HCT116 (cell line): ENCODE measurements around the gene STRIP1. TPM values are rescaled to one million over a fixed set of nuclear protein-coding genes. Genes with fewer than 3 reads are reported as not detected.

Source experiments
- ATAC-seq: fragments of 200-7000 bp; cut with Tn5 transposase; 2 replicates; pipeline ENCODE4 v1.9.1; 2020; ENCODE audit warnings: mild to moderate bottlenecking, moderate library complexity
- BruUV-seq: library from RNA; stranded (reverse); fragments of 400-500 nt; replicated peaks from 2 replicates; lab custom pipeline; 2021; lab: Mats Ljungman, UMichigan
- CTCF ChIA-PET: fragments of 300-600 bp; sonication (Branson Sonifier 250); formaldehyde crosslinking; loops from one replicate; lab custom pipeline; 2021; ENCODE audit warnings: antibody characterized with exemption; lab: Charles Lee
- POLR2A ChIA-PET: fragments of 300-600, 350-600 bp; sonication (Branson Sonifier 250); formaldehyde crosslinking; loops from one replicate; lab custom pipeline; 2021; ENCODE audit warnings: antibody characterized with exemption; lab: Charles Lee
- RAD21 ChIA-PET, 2 experiments: fragments of 300-600 bp; sonication (Branson Sonifier 250); formaldehyde crosslinking; loops; one replicate each; lab custom pipeline; 2023; ENCODE audit warnings: low total read pairs in 2 of 2; ENCODE audit not compliant: uncharacterized antibody in 2 of 2, unreplicated experiment in 2 of 2, low non-redundant PET in 1 of 2; lab: Charles Lee
- DNase-seq: peaks from one replicate; pipeline ENCODE4 v3.0.0-alpha.2; 2010; ENCODE audit warnings: low read depth, low spot score
- H2AFZ ChIP-seq: fragments of 200-600 bp; shearing (Covaris generic), sonication (generic); 2 replicates; pipeline ENCODE4 v1.6.1; 2017; ENCODE audit warnings: low read depth, mixed run types, mixed read lengths, antibody characterized with exemption, low read length; ENCODE audit not compliant: poor library complexity, severe bottlenecking
- H3K27ac ChIP-seq: 2 replicates; pipeline ENCODE4 v1.5.1; 2012; ENCODE audit warnings: low read depth, low read length
- H3K27me3 ChIP-seq: fragments of 200-600 bp; sonication (generic); 2 replicates; pipeline ENCODE4 v1.6.1; 2016; ENCODE audit warnings: mixed run types, low read length, mixed read lengths; ENCODE audit not compliant: insufficient read depth
- H3K36me3 ChIP-seq, 2 experiments: fragments of 200-500 bp in 1 of 2; fragments of 200-600 bp in 1 of 2; sonication (Bioruptor generic) in 1 of 2; sonication (generic) in 1 of 2; 2 replicates each; pipeline versions ENCODE4 v1.5.1 to v1.6.1; 2014 to 2016; ENCODE audit warnings: low read length in 2 of 2, inconsistent platforms in 1 of 2, mixed read lengths in 1 of 2, mixed run types in 1 of 2; ENCODE audit not compliant: insufficient read depth in 2 of 2, control insufficient read depth in 1 of 2
- H3K4me1 ChIP-seq, 2 experiments: fragments of 200-600 bp in 1 of 2; sonication (generic) in 1 of 2; 2 replicates each; pipeline versions ENCODE4 v1.5.1 to v1.6.1; 2012 to 2017; ENCODE audit warnings: low read length in 2 of 2, inconsistent platforms in 1 of 2, mild to moderate bottlenecking in 1 of 2, mixed read lengths in 1 of 2, mixed run types in 1 of 2, moderate library complexity in 1 of 2; ENCODE audit not compliant: insufficient read depth in 2 of 2, control insufficient read depth in 1 of 2
- H3K4me2 ChIP-seq: fragments of 200-600 bp; sonication (generic); 2 replicates; pipeline ENCODE4 v1.6.1; 2017; ENCODE audit warnings: mixed run types, low read length, mixed read lengths
- H3K4me3 ChIP-seq, 2 experiments: fragments of 200-600 bp in 1 of 2; sonication (generic) in 1 of 2; replicated peaks in 1 of 2; 2 replicates each; pipeline ENCODE4 v1.5.1; 2011 to 2016; ENCODE audit warnings: low read length in 2 of 2, control low read depth in 1 of 2, low read depth in 1 of 2, mild to moderate bottlenecking in 1 of 2, mixed read lengths in 1 of 2, mixed run types in 1 of 2
- H3K79me2 ChIP-seq: fragments of 200-600 bp; sonication (generic); 2 replicates; pipeline ENCODE4 v1.6.1; 2017; ENCODE audit warnings: mild to moderate bottlenecking, mixed run types, low read length, moderate library complexity, mixed read lengths; ENCODE audit not compliant: insufficient read depth
- H3K9ac ChIP-seq: fragments of 200-600 bp; sonication (generic); 2 replicates; pipeline ENCODE4 v1.6.1; 2016; ENCODE audit warnings: low read length, mixed read lengths
- H3K9me2 ChIP-seq: fragments of 200-600 bp; sonication (generic), shearing (Covaris generic); 2 replicates; pipeline ENCODE4 v1.6.1; 2017; ENCODE audit warnings: mixed run types, mild to moderate bottlenecking, moderate library complexity; ENCODE audit not compliant: insufficient read depth
- H3K9me3 ChIP-seq, 2 experiments: fragments of 200-500 bp in 1 of 2; fragments of 200-600 bp in 1 of 2; sonication (Bioruptor generic) in 1 of 2; sonication (generic) in 1 of 2; 2 replicates each; pipeline ENCODE4 v1.6.1; 2014 to 2017; ENCODE audit warnings: low read length in 2 of 2, mixed read lengths in 2 of 2, inconsistent platforms in 1 of 2, low read depth in 1 of 2, mild to moderate bottlenecking in 1 of 2, mixed run types in 1 of 2, moderate library complexity in 1 of 2; ENCODE audit not compliant: control insufficient read depth in 1 of 2, insufficient read depth in 1 of 2
- H4K20me1 ChIP-seq: fragments of 200-600 bp; sonication (generic), shearing (Covaris generic); 2 replicates; pipeline ENCODE4 v1.6.1; 2017; ENCODE audit warnings: mixed run types, mild to moderate bottlenecking, moderate library complexity; ENCODE audit not compliant: insufficient read depth
- EZH2phosphoT487 ChIP-seq: fragments of 200-600 bp; IDR thresholded peaks from 2 replicates; pipeline ENCODE4 v1.6.1; 2018; ENCODE audit warnings: antibody characterized with exemption, borderline replicate concordance
- FOSL1 ChIP-seq: IDR thresholded peaks from 2 replicates; pipeline ENCODE4 v1.6.1; 2012; ENCODE audit warnings: low read depth
- RAD21 ChIP-seq: IDR thresholded peaks from 2 replicates; pipeline ENCODE4 v1.6.1; 2012; ENCODE audit warnings: low read depth, mild to moderate bottlenecking
- REST ChIP-seq: IDR thresholded peaks from 2 replicates; pipeline ENCODE4 v1.6.1; 2012; ENCODE audit warnings: low read depth
- SP1 ChIP-seq: IDR thresholded peaks from 2 replicates; pipeline ENCODE4 v1.6.1; 2012; ENCODE audit warnings: low read depth
- YY1 ChIP-seq: IDR thresholded peaks from 2 replicates; pipeline ENCODE4 v1.6.1; 2011; ENCODE audit warnings: low read length, low read depth, moderate library complexity, mild to moderate bottlenecking; ENCODE audit not compliant: insufficient replicate concordance; ENCODE audit errors: extremely low read depth
- ZFX ChIP-seq: fragments of 450-650 bp; IDR thresholded peaks from 2 replicates; pipeline ENCODE4 v1.6.1; 2017
- ZNF274 ChIP-seq: fragments of 200-500 bp; sonication (Bioruptor generic); IDR thresholded peaks from 2 replicates; pipeline ENCODE4 v1.6.1; 2014; ENCODE audit warnings: mild to moderate bottlenecking, low read depth, low read length, inconsistent platforms
- intact Hi-C: fragments of 100-400 bp; cut with micrococcal nuclease; formaldehyde crosslinking; loops from 2 replicates; pipeline ENCODE4 v1.10.0; 2022
- total RNA-seq: library from RNA; stranded (reverse); gene quantifications from one replicate; pipeline ENCODE4 v1.2.1, GENCODE V29; 2021; ENCODE audit not compliant: unreplicated experiment

Gene STRIP1
- total RNA-seq, 1 experiment from 2014 or later: 33.5 TPM

GRCh38 chr1:110055493-110056284 is 21.3 kb downstream of the STRIP1 start:
- no peaks in the 10 kb centered on the region for H3K9me2 ChIP-seq
- no peaks in the 10 kb centered on the region for H4K20me1 ChIP-seq
- DNase-seq (no peak), ATAC-seq (no peak)
- peaks cover 33 to 38% of the 10 kb centered on the region in 2 experiments; a peak in 3 of 4 replicates for H3K36me3 ChIP-seq
- CTCF ChIA-PET: no interaction called here
- H3K4me1 ChIP-seq: no peaks in the 10 kb centered on the region
- BruUV-seq: no TSS peak
- no peaks in the 10 kb centered on the region for H3K9me3 ChIP-seq
- no peaks in the 10 kb centered on the region for H3K79me2 ChIP-seq
- H3K4me2 ChIP-seq: no peak overlapping the region
- H3K9ac ChIP-seq: no peak overlapping the region
- POLR2A ChIA-PET: no interaction called here
- TF ChIP-seq EZH2phosphoT487: no peak
- no peak for TF ChIP-seq YY1
- TF ChIP-seq RAD21: no peak
- no peak for TF ChIP-seq REST
- TF ChIP-seq FOSL1: no peak
- TF ChIP-seq ZFX: no peak
- TF ChIP-seq SP1: no peak
- TF ChIP-seq ZNF274: no peak
- no peak overlapping the region for H2AFZ ChIP-seq
- intact Hi-C loops: loop anchor here (2.0 kb wide), 1 partner anchor 61 kb away; no protein-coding TSS in a partner anchor
- no peak overlapping the region for H3K4me3 ChIP-seq
- no peak overlapping the region for H3K27ac ChIP-seq
- RAD21 ChIA-PET: no interaction called here
- no peaks in the 10 kb centered on the region for H3K27me3 ChIP-seq
